ENCODE measurements around the gene SIGLEC9. TPM values are rescaled to one million over a fixed set of nuclear protein-coding genes. Genes with fewer than 3 reads are reported as not detected.

The SIGLEC9 gene
- total RNA-seq, 1 experiment from 2014 or later, result not detected

- DNase-seq (ENCODE audit: low read depth), result peak; percentile 61
Measured at GRCh38 chr19:51097166-51097738, 27.5 kb upstream of the SIGLEC9 start.

- no peak for DNase-seq (ENCODE audit: low read depth)
Measured at GRCh38 chr19:51097796-51098195, 26.9 kb upstream of the SIGLEC9 start.

GRCh38 chr19:51098365-51099046 lies 26.2 kb upstream of the SIGLEC9 start:
- no peak for DNase-seq (ENCODE audit: low read depth)

GRCh38 chr19:51099047-51099382 lies 25.7 kb upstream of the SIGLEC9 start:
- DNase-seq (ENCODE audit: low read depth), result no peak

GRCh38 chr19:51100601-51101000 lies 24.1 kb upstream of the SIGLEC9 start:
- DNase-seq (ENCODE audit: low read depth), result no peak

- DNase-seq (ENCODE audit: low read depth), result no peak
Measured at GRCh38 chr19:51101171-51101865, 23.4 kb upstream of the SIGLEC9 start.

- no peak for DNase-seq (ENCODE audit: low read depth)
Measured at GRCh38 chr19:51102991-51103390, 21.7 kb upstream of the SIGLEC9 start.

GRCh38 chr19:51103926-51104341 lies 20.8 kb upstream of the SIGLEC9 start:
- no peak for DNase-seq (ENCODE audit: low read depth)

GRCh38 chr19:51107406-51108065 lies 17.2 kb upstream of the SIGLEC9 start:
- peak; percentile 42 for DNase-seq (ENCODE audit: low read depth)

GRCh38 chr19:51108066-51108804 lies 16.5 kb upstream of the SIGLEC9 start, which contains the start of gene CTU1:
CTU1 (minus strand) TSS chr19:51108409; CDS start chr19:51104569, 3,840 bp downstream.
- peak; percentile 99 for DNase-seq (ENCODE audit: low read depth)

GRCh38 chr19:51108805-51109146 lies 15.9 kb upstream of the SIGLEC9 start:
- DNase-seq (ENCODE audit: low read depth), result no peak

- no peak for DNase-seq (ENCODE audit: low read depth)
Measured at GRCh38 chr19:51110666-51110971, 14.1 kb upstream of the SIGLEC9 start.

- no peak for DNase-seq (ENCODE audit: low read depth)
Measured at GRCh38 chr19:51111606-51112005, 13.1 kb upstream of the SIGLEC9 start.

GRCh38 chr19:51114087-51114729 lies 10.5 kb upstream of the SIGLEC9 start:
- no peak for DNase-seq (ENCODE audit: low read depth)

- no peak for DNase-seq (ENCODE audit: low read depth)
Measured at GRCh38 chr19:51116736-51117286, 7.9 kb upstream of the SIGLEC9 start.

GRCh38 chr19:51119101-51119500 lies 5.6 kb upstream of the SIGLEC9 start:
- DNase-seq (ENCODE audit: low read depth), result no peak

- no peak for DNase-seq (ENCODE audit: low read depth)
Measured at GRCh38 chr19:51119611-51120010, 5.1 kb upstream of the SIGLEC9 start.

- DNase-seq (ENCODE audit: low read depth), result no peak
Measured at GRCh38 chr19:51120160-51120559, 4.5 kb upstream of the SIGLEC9 start.

GRCh38 chr19:51121257-51121656 lies 3.4 kb upstream of the SIGLEC9 start:
- DNase-seq (ENCODE audit: low read depth), result no peak

- DNase-seq (ENCODE audit: low read depth), result peak; percentile 18
Measured at GRCh38 chr19:51122112-51122981, 2.4 kb upstream of the SIGLEC9 start.

All from RPMI7951 (cell line).